GM13977 (cell line): Measurements from ENCODE around the gene CCDC30.
"Not testable (repeated sequence)": the region's sequence is repeated elsewhere in the genome, so short reads cannot be mapped to it uniquely, and the experiment has no call there.

Source experiments
- DNase-seq: peaks from one replicate; pipeline ENCODE4 v3.0.0; 2012; ENCODE audit warnings: low spot score
- CTCF ChIP-seq: IDR thresholded peaks from 2 replicates; pipeline ENCODE4 v1.5.1; 2012; ENCODE audit warnings: mild to moderate bottlenecking, control low read depth; ENCODE audit not compliant: insufficient read depth; ENCODE audit errors: extremely low read depth, missing control alignments
- in situ Hi-C: fragments of 300-500 bp; cut with MboI; formaldehyde crosslinking; loops from one replicate; pipeline ENCODE4 v1.12.0; 2022; ENCODE audit warnings: low sequenced_read_pairs, low pct_unique_long_range_greater_than_20kb, mixed read lengths, inconsistent platforms; ENCODE audit not compliant: unreplicated experiment

CCDC30 gene

GRCh38 chr1:42506576-42506975, 43.5 kb downstream of the CCDC30 start:
- in situ Hi-C loops, result no loop called here
- no peak for TF ChIP-seq CTCF
- no peak for DNase-seq

- DNase-seq, in situ Hi-C loops: not testable (repeated sequence)
- peak; percentile 40 for TF ChIP-seq CTCF
These were observed 48.6 kb downstream of the CCDC30 start for GRCh38 chr1:42511581-42512155.

GRCh38 chr1:42518908-42519307, 55.8 kb downstream of the CCDC30 start:
- in situ Hi-C loops, result no loop called here
- no peak for DNase-seq

DNA sequence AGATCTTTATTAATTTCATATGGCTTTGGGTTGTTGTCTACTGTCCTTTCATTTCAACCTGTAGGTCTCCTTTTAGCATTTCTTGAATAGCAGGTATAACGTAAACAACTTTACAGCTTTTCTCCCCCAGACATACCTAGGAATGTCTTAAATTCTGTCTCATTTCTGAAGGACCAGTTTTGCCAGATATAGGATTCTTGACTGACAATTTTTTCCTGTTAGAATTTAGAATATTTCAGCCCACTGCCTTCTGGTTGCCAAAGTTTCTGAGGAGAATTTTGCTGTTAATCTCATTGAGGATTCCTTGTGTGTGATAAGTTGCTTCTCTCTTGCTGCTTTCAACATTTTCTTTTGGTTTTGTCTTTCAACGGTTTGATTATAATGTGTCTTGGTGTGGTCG, 60.1 kb downstream of the CCDC30 start:
- no peak for TF ChIP-seq CTCF
- DNase-seq, result no peak
- in situ Hi-C loops, result no loop called here

More at GRCh38 chr1:42518908-42519307, 55.8 kb downstream of the CCDC30 start:
- TF ChIP-seq CTCF, result no peak

GRCh38 chr1:42524330-42524729, 61.2 kb downstream of the CCDC30 start:
- TF ChIP-seq CTCF, result no peak
- in situ Hi-C loops, result no loop called here
- DNase-seq, result no peak

DNA sequence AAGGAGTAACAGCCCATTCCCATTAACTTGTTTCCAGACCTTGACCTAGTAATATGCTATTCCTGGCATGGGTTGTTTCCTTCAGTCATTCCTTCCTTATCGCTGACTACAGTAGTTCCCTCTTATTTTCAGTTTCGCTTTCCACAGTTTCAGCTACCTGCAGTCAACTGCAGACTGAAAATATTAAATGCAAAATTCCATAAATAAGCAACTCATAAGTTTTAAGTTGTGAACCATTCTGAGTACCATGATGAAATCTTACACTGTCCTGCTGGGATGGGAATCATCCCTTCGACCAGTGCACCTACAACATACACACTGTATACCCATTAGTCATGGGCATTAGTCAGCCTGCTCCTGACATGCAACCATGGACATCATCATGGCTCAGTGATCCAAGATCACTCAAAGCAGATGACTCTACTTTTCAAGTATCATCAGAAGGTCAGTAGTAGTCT, 66.7 kb downstream of the CCDC30 start:
- no peak for DNase-seq
- TF ChIP-seq CTCF, result no peak
- in situ Hi-C loops, result no loop called here
